ENCODE measurements around the gene PRLHR. TPM values are rescaled to one million over a fixed set of nuclear protein-coding genes. Genes with fewer than 3 reads are reported as not detected.

The PRLHR gene
- polyA plus RNA-seq, 1 of the 3 experiments (the other 2 are of a cell fraction) = not detected

DNA sequence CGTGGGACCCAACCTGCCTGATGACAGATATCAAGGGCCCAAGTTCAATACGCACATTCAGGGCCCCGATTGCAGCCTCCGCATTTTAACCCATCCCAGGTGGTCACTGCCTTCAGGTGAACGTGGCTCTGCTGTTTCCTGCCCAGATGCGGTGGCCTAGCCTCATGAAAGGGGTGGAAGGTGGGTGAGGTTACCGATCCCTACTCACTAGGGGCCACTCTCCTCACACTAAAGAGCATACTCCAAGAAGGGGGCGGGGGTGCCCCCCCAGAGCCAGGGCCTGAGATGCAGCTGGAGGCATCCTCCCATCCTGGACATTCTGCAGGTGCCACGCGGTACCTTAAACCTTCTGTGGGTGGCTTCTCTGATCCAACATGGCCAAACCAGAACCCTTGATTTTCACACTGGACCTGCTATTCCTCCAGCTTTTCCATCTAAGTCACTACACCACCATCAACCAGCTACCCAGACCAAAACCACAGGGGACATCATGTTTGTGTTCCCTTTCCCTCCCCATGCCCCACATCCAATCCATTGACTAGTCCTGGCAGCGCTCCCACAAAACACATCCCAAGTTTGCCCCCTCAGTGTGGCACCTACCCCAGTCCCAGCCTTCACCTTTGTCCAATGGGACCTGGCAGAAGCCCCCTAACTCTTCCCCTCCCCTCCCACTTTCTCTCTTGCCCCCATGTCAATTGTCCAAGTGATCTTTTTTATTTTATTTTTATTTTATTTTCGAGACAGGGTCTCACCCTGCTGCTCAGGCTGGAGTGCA is 30.0 kb downstream of the PRLHR start:
- no peak for TF ChIP-seq MEF2A (IDR thresholded peaks at IDR 0.05; ENCODE audit: borderline replicate concordance, low read depth)
- no peak for TF ChIP-seq FOXJ3 (CRISPR knock-in tag; IDR thresholded peaks at IDR 0.05)
- no peak for TF ChIP-seq FOXM1 (IDR thresholded peaks at IDR 0.05; ENCODE audit: low read depth)
- TF ChIP-seq REST (IDR thresholded peaks at IDR 0.05; ENCODE audit: low read depth, low read length) = no peak
- no peak for TF ChIP-seq MAX (IDR thresholded peaks at IDR 0.05; ENCODE audit: low read depth)
- TF ChIP-seq, protein P1, sequence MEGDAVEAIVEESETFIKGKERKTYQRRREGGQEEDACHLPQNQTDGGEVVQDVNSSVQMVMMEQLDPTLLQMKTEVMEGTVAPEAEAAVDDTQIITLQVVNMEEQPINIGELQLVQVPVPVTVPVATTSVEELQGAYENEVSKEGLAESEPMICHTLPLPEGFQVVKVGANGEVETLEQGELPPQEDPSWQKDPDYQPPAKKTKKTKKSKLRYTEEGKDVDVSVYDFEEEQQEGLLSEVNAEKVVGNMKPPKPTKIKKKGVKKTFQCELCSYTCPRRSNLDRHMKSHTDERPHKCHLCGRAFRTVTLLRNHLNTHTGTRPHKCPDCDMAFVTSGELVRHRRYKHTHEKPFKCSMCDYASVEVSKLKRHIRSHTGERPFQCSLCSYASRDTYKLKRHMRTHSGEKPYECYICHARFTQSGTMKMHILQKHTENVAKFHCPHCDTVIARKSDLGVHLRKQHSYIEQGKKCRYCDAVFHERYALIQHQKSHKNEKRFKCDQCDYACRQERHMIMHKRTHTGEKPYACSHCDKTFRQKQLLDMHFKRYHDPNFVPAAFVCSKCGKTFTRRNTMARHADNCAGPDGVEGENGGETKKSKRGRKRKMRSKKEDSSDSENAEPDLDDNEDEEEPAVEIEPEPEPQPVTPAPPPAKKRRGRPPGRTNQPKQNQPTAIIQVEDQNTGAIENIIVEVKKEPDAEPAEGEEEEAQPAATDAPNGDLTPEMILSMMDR (IDR thresholded peaks at IDR 0.05) = no peak
- TF ChIP-seq EZH2phosphoT487 (IDR thresholded peaks at IDR 0.05; ENCODE audit: borderline replicate concordance, low read depth) = no peak
- no peak for TF ChIP-seq RXRA (IDR thresholded peaks at IDR 0.05; ENCODE audit: borderline replicate concordance, low read depth)
- no peak for TF ChIP-seq POLR2AphosphoS5 (IDR thresholded peaks at IDR 0.05; ENCODE audit: low read depth, low read length)
- TF ChIP-seq SIN3A (IDR thresholded peaks at IDR 0.05; ENCODE audit: borderline replicate concordance, low read depth, low read length) = no peak
- H3F3A ChIP-seq (replicated peaks; ENCODE audit: insufficient read depth) = no peaks in the 10 kb centered on the region
- H3K27ac ChIP-seq (ENCODE audit: low read depth in 2 of 2, low read length in 1 of 2) = no peak overlapping the region
- WGBS (ENCODE audit: low lambda C conversion rate) = 74% methylated on average over 10 of the region's 12 CpGs
- no peaks in the 10 kb centered on the region for H3K36me3 ChIP-seq (replicated peaks in 1 of 2; ENCODE audit: control insufficient read depth in 1 of 2, insufficient read depth in 2 of 2, low read length in 1 of 2)
- no peak overlapping the region for H2AFZ ChIP-seq (ENCODE audit: low read depth)
- no peak overlapping the region for H3K4me3 ChIP-seq (ENCODE audit: low read depth in 2 of 2, low read length in 1 of 2)
- H3K27me3 ChIP-seq (ENCODE audit: insufficient read depth) = no peaks in the 10 kb centered on the region
- no peak for DNase-seq
- CTCF ChIA-PET = interaction anchor here (0.9 to 11.4 kb wide), 15 partner anchors 8 to 1070 kb away, joined by 3 to 226 read pairs (median 5); no protein-coding TSS in a partner anchor
- no peaks in the 10 kb centered on the region for H3K9me2 ChIP-seq
- H3K4me2 ChIP-seq = no peak overlapping the region
- peaks cover 0 to 20% of the 10 kb centered on the region in 2 experiments; a peak in 2 of 4 replicates for H3K4me1 ChIP-seq (ENCODE audit: control insufficient read depth in 1 of 2, insufficient read depth in 2 of 2, low read depth in 1 of 2, low read length in 1 of 2)
- no peaks in the 10 kb centered on the region for H4K20me1 ChIP-seq (ENCODE audit: insufficient read depth)
- POLR2A ChIA-PET = no interaction called here
- H3K79me2 ChIP-seq (ENCODE audit: insufficient read depth) = no peaks in the 10 kb centered on the region
- H3K9ac ChIP-seq = no peak overlapping the region
- no peaks in the 10 kb centered on the region for H3K9me3 ChIP-seq
